Activated T-helper 2 cell treated with anti-CD3 and anti-CD28 coated beads, Interferon-gamma antibody, Interleukin-2, Interleukin-4, amounts not matched to agents 10 μg/mL and 5 μg/mL and 100 μg/mL, durations not matched to agents 14 hours and 24 hours and 36 hours (primary cell): ENCODE results near the gene YKT6. TPM values are rescaled to one million over a fixed set of nuclear protein-coding genes. Genes with fewer than 3 reads are reported as not detected.

ENCODE experiments used
- DNase-seq: peaks from one replicate; pipeline ENCODE4 v3.0.0; 2021; ENCODE audit warnings: low spot score
- H3K27ac Mint-ChIP-seq: one replicate; pipeline ENCODE4 v1.8.0; 2021; ENCODE audit warnings: mixed read lengths
- H3K27me3 Mint-ChIP-seq: one replicate; pipeline ENCODE4 v1.8.0; 2021; ENCODE audit warnings: low read depth, mixed read lengths
- H3K36me3 Mint-ChIP-seq: one replicate; pipeline ENCODE4 v1.8.0; 2021; ENCODE audit warnings: low read depth, mixed read lengths
- H3K4me1 Mint-ChIP-seq: one replicate; pipeline ENCODE4 v1.8.0; 2021; ENCODE audit warnings: low read depth, mixed read lengths
- H3K4me3 Mint-ChIP-seq: one replicate; pipeline ENCODE4 v1.8.0; 2021; ENCODE audit warnings: low read depth, mild to moderate bottlenecking, moderate library complexity, mixed read lengths
- H3K9me3 Mint-ChIP-seq: one replicate; pipeline ENCODE4 v1.8.0; 2021; ENCODE audit warnings: mixed read lengths
- intact Hi-C: fragments of 100-400 bp; cut with micrococcal nuclease; formaldehyde crosslinking; loops from one replicate; pipeline ENCODE4 v1.15.1; 2023
- total RNA-seq: library from RNA; stranded (reverse); gene quantifications from 2 replicates; pipeline ENCODE4 v1.2.3, GENCODE V29; 2022

YKT6 gene
- total RNA-seq, 1 donor from 2014 or later, result 73.1 TPM

GRCh38 chr7:44227911-44228310 is 27.1 kb downstream of the YKT6 start:
- Mint-ChIP-seq H3K4me3 (no peak overlapping the region), H3K4me1 (no peaks in the 10 kb centered on the region), H3K36me3 (no peaks in the 10 kb centered on the region), H3K9me3 (no peaks in the 10 kb centered on the region), H3K27me3 (no peaks in the 10 kb centered on the region), H3K27ac (no peak overlapping the region)
- DNase-seq, result no peak
- intact Hi-C loops, result no loop called here

DNA sequence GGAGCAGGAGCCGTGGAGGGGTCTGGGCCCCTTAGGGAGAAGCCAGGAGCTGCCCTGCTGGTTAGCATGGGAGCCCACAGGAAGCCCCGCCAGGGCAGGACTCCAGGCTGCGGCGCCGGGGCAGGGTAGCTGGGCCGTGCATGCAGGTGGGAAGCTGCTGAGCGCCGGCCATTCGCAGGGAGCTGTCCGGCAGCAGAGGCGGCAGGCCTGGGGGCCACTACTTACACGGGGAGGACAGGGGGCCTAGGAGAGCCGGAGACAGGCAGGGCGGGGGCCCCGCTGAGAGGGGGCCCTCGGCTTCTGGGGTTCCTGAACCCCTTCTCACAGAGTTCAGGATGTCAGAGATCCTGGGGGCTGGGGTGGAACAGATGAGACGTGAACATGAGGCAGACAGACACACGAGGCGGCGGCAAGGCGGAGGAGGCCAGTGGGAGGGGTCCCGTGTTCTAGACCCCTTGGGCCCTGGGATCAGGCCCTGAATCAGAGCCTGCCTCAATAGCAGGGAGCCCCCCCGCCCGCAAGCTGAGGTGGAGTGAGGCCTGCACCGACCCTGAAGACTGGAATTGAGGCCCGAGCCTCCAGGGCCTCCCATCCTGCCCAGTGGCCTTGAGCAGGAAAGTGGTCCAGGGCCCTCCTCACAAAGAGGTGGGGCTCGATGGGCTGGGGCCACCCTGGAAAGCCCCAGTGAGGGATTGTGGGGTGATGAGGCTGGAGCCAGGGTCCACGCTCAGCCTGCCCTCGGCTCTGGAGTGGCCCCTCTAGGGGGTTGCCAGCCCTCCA is 28.0 kb downstream of the YKT6 start:
- no peak overlapping the region for H3K4me3 Mint-ChIP-seq
- DNase-seq, result no peak
- no peak overlapping the region for H3K27ac Mint-ChIP-seq
- H3K36me3 Mint-ChIP-seq, result no peaks in the 10 kb centered on the region
- no peaks in the 10 kb centered on the region for H3K9me3 Mint-ChIP-seq
- H3K27me3 Mint-ChIP-seq, result no peaks in the 10 kb centered on the region
- intact Hi-C loops, result no loop called here
- H3K4me1 Mint-ChIP-seq, result no peaks in the 10 kb centered on the region

DNA sequence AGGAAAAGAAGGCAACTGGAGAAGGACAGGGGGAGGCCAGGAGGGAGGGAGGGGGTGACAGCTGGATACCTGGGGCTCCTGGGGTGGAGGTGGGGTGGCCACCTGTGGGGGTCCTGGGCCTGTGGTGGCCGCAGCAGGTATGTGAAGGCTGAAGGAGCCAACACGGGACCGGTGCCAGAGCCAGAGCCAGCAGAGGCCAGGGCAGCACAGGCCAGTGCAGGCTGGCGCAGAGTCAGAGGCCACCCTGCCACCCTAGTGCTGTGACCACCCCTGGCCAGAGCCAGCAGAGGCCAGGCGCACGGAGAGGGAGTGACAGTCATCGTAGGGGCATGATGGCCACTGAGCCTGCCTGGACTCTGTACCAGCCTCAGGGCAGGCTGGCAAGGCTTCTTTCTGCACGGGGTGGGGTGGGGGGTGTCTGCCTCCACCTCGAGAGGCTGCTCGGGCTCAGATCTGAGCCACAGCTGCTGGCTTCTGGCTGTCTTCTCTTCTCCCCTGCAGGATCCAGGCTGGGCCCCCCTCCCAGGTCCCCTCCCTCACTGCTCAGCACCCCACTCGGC is 28.8 kb downstream of the YKT6 start:
- H3K27ac Mint-ChIP-seq, result no peak overlapping the region
- no peaks in the 10 kb centered on the region for H3K9me3 Mint-ChIP-seq
- DNase-seq, result no peak
- no peaks in the 10 kb centered on the region for H3K4me1 Mint-ChIP-seq
- intact Hi-C loops, result no loop called here
- no peaks in the 10 kb centered on the region for H3K36me3 Mint-ChIP-seq
- no peak overlapping the region for H3K4me3 Mint-ChIP-seq
- H3K27me3 Mint-ChIP-seq, result no peaks in the 10 kb centered on the region

GRCh38 chr7:44230286-44230685 is 29.5 kb downstream of the YKT6 start:
- no peaks in the 10 kb centered on the region for H3K27me3 Mint-ChIP-seq
- no peaks in the 10 kb centered on the region for H3K4me1 Mint-ChIP-seq
- H3K4me3 Mint-ChIP-seq, result no peak overlapping the region
- no peaks in the 10 kb centered on the region for H3K9me3 Mint-ChIP-seq
- intact Hi-C loops, result no loop called here
- DNase-seq, result no peak
- no peaks in the 10 kb centered on the region for H3K36me3 Mint-ChIP-seq
- no peak overlapping the region for H3K27ac Mint-ChIP-seq

DNA sequence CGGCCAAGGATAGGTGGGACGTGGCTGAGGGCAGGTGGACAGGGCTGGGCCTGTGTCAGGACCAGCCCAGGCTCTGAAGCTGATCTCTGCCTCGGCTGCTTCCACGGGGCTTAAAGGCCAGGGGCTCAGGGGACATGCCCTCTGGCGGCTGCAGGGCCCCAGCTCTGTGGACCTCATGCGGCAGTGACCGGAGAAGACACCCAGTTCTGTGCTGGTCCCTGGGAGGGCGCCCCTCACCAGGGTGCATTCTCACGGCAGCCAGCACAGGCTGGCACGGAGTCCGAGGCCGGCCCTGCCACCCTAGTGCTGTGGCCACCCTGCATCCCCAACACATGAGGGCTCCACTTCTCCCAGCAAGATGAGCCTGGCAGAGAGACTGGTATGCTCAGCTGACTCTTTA is 30.3 kb downstream of the YKT6 start:
- no peaks in the 10 kb centered on the region for H3K9me3 Mint-ChIP-seq
- H3K4me1 Mint-ChIP-seq, result no peaks in the 10 kb centered on the region
- no peaks in the 10 kb centered on the region for H3K36me3 Mint-ChIP-seq
- intact Hi-C loops, result no loop called here
- H3K27ac Mint-ChIP-seq, result no peak overlapping the region
- DNase-seq, result no peak
- H3K4me3 Mint-ChIP-seq, result no peak overlapping the region
- no peaks in the 10 kb centered on the region for H3K27me3 Mint-ChIP-seq

DNA sequence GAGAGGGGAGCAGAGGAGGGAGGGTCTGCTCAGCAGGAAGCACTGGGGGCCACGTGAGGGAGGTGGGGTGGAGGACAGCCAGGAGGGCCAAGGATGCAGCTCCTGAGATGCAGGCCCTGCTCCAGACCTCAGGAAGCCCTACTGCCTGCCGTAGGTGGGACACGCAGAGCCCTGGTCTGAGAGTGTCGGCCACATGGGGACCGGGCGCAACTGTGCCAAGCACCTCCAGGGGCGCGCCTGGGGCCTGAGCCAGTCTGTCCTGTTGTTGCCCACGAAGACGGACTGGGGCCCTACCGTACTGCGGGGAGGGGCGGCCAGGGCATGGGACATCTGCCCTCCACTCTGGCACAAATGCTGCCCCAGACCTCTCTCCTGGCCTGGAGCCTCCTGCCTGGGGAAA is 31.6 kb downstream of the YKT6 start:
- no peaks in the 10 kb centered on the region for H3K4me1 Mint-ChIP-seq
- no peak overlapping the region for H3K27ac Mint-ChIP-seq
- intact Hi-C loops, result no loop called here
- no peaks in the 10 kb centered on the region for H3K9me3 Mint-ChIP-seq
- H3K4me3 Mint-ChIP-seq, result no peak overlapping the region
- DNase-seq, result no peak
- H3K27me3 Mint-ChIP-seq, result no peaks in the 10 kb centered on the region
- no peaks in the 10 kb centered on the region for H3K36me3 Mint-ChIP-seq

DNA sequence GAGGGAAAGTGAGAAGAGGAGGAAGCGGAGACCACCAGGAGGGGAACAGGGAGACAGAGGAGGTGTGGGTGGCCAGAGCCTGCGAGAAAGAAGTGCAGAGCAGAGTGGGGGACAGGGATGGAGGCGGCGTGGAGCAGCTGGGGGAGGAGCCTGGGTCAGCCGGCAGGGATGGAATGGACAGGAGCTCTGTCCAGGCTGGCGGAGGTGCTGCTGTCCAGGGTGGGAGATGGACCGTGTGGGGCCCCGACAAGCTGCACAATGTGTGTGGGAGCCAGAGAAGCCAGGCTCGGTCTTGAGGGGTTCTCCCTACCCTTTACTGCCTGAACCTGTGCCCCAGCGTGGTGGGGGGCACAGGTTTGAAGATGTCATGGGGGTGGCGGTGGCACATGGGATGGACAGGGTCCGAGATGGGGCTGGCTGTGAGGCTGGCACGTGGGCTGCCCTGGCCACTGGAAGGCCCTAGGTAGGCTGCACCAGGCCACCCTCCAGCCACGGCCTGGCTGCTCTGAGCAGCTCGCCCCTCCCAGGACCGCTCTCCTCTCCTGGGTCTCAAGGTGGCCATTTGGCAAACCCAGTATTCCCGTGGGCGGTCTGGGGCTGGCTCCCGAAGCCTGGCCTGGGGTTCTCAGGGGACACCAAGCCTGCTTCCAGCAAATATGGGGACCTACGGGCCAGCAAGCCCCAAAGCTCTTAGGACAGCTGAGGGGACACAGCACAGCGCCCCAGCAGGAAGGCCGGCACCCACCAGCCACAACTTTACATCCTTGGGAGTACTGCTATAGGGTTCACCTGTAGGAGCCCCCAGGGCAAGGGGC is 32.3 kb downstream of the YKT6 start:
- H3K36me3 Mint-ChIP-seq, result no peaks in the 10 kb centered on the region
- H3K9me3 Mint-ChIP-seq, result no peaks in the 10 kb centered on the region
- DNase-seq, result no peak
- H3K27me3 Mint-ChIP-seq, result no peaks in the 10 kb centered on the region
- H3K27ac Mint-ChIP-seq, result no peak overlapping the region
- no peaks in the 10 kb centered on the region for H3K4me1 Mint-ChIP-seq
- intact Hi-C loops, result no loop called here
- no peak overlapping the region for H3K4me3 Mint-ChIP-seq

GRCh38 chr7:44235066-44235465 is 34.3 kb downstream of the YKT6 start:
- intact Hi-C loops, result no loop called here
- no peaks in the 10 kb centered on the region for H3K4me1 Mint-ChIP-seq
- no peak overlapping the region for H3K4me3 Mint-ChIP-seq
- H3K27me3 Mint-ChIP-seq, result no peaks in the 10 kb centered on the region
- no peaks in the 10 kb centered on the region for H3K36me3 Mint-ChIP-seq
- H3K27ac Mint-ChIP-seq, result no peak overlapping the region
- H3K9me3 Mint-ChIP-seq, result no peaks in the 10 kb centered on the region
- no peak for DNase-seq

GRCh38 chr7:44235582-44236332 is 35.0 kb downstream of the YKT6 start:
- H3K9me3 Mint-ChIP-seq, result no peaks in the 10 kb centered on the region
- H3K4me3 Mint-ChIP-seq, result no peak overlapping the region
- DNase-seq, result no peak
- H3K27me3 Mint-ChIP-seq, result no peaks in the 10 kb centered on the region
- intact Hi-C loops, result no loop called here
- H3K27ac Mint-ChIP-seq, result no peak overlapping the region
- H3K4me1 Mint-ChIP-seq, result no peaks in the 10 kb centered on the region
- no peaks in the 10 kb centered on the region for H3K36me3 Mint-ChIP-seq

DNA sequence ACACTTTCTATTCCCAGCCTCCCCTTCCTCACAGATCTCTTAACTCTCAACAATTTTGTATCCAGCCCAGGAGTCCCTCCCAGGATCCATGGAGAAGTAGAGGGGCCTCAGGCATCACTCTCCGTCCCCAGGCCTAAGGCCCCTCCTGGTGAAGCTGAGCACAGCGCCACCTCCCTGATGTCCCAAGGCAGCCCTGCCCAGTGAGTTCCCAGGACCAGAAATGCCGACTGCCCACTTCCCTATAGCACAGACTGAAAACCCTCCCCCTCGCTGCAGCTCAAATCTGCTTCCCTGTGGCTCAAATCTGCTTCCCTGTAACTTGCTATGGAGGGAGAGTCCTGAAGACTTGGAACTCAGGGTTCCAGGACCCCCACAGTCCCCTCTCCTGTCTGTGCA is 35.6 kb downstream of the YKT6 start:
- H3K4me3 Mint-ChIP-seq, result no peak overlapping the region
- no peak for DNase-seq
- intact Hi-C loops, result no loop called here
- no peaks in the 10 kb centered on the region for H3K9me3 Mint-ChIP-seq
- no peak overlapping the region for H3K27ac Mint-ChIP-seq
- H3K36me3 Mint-ChIP-seq, result no peaks in the 10 kb centered on the region
- H3K4me1 Mint-ChIP-seq, result peaks cover 4% of the 10 kb centered on the region
- no peaks in the 10 kb centered on the region for H3K27me3 Mint-ChIP-seq

DNA sequence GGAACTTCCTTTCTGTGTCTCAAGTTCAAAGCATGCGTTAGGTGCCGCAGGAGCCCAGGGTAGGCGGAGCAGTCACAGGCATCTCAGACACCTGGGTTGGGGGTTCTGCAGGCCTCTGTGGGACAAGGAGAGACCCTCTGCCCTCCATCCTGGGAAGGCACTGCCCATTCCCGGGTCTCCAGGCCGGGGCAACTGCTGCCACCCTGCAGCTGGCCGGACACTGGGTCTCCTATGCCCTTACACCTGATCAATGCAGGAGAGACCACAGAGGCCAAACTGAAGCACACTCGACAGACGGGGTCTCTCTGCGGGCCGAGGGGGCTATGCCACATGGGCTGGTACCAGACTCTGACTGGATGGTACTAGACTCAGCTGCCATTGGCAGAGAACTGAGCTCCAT is 36.9 kb downstream of the YKT6 start:
- DNase-seq, result no peak
- Mint-ChIP-seq H3K4me3 (no peak overlapping the region), H3K4me1 (peaks cover 4% of the 10 kb centered on the region), H3K27ac (no peak overlapping the region), H3K9me3 (no peaks in the 10 kb centered on the region), H3K27me3 (no peaks in the 10 kb centered on the region), H3K36me3 (no peaks in the 10 kb centered on the region)
- intact Hi-C loops, result no loop called here

- Mint-ChIP-seq H3K27ac (no peak overlapping the region), H3K36me3 (no peaks in the 10 kb centered on the region), H3K4me3 (no peak overlapping the region), H3K9me3 (no peaks in the 10 kb centered on the region), H3K27me3 (no peaks in the 10 kb centered on the region), H3K4me1 (peaks cover 4% of the 10 kb centered on the region)
- intact Hi-C loops, result no loop called here
- DNase-seq, result no peak
Measured at GRCh38 chr7:44238116-44238695, 37.4 kb downstream of the YKT6 start.
